GM19043 (cell line): ENCODE data around the gene DMAP1.

Experiments
- ATAC-seq: cut with Tn5 transposase; IDR thresholded peaks from one replicate; pipeline ENCODE4 v1.9.1; 2021; ENCODE audit warnings: low read depth; ENCODE audit not compliant: unreplicated experiment

The DMAP1 gene

GRCh38 chr1:44251989-44252671 is 38.9 kb downstream of the DMAP1 start:
- ATAC-seq, result no peak

- ATAC-seq, result no peak
These were observed 41.2 kb downstream of the DMAP1 start for GRCh38 chr1:44254392-44254910.

GRCh38 chr1:44256762-44257554 is 43.7 kb downstream of the DMAP1 start:
- no peak for ATAC-seq

- no peak for ATAC-seq
These were observed 45.8 kb downstream of the DMAP1 start for GRCh38 chr1:44259090-44259489.

- ATAC-seq, result no peak
These were observed 47.5 kb downstream of the DMAP1 start for GRCh38 chr1:44260792-44261170.

- no peak for ATAC-seq
These were observed 48.0 kb downstream of the DMAP1 start for GRCh38 chr1:44261171-44261817.

- ATAC-seq, result no peak
These were observed 48.7 kb downstream of the DMAP1 start for GRCh38 chr1:44261962-44262361.

GRCh38 chr1:44262414-44262813 is 49.1 kb downstream of the DMAP1 start:
- ATAC-seq, result no peak

GRCh38 chr1:44262816-44263567 is 49.7 kb downstream of the DMAP1 start:
- no peak for ATAC-seq

GRCh38 chr1:44263568-44264450 is 50.5 kb downstream of the DMAP1 start:
- ATAC-seq, result no peak

GRCh38 chr1:44264451-44264771 is 51.1 kb downstream of the DMAP1 start:
- ATAC-seq, result no peak

- ATAC-seq, result no peak
These were observed 52.5 kb downstream of the DMAP1 start for GRCh38 chr1:44265656-44266358.

- ATAC-seq, result no peak
These were observed 53.4 kb downstream of the DMAP1 start for GRCh38 chr1:44266400-44267344.

GRCh38 chr1:44267438-44267837 is 54.2 kb downstream of the DMAP1 start:
- ATAC-seq, result no peak

GRCh38 chr1:44268054-44268453 is 54.8 kb downstream of the DMAP1 start:
- ATAC-seq, result no peak
